Measurements from ENCODE around the gene CCDC102B. TPM values are rescaled to one million over a fixed set of nuclear protein-coding genes. Genes with fewer than 3 reads are reported as not detected.

CCDC102B gene
- total RNA-seq, 1 donor from 2014 or later = 0.54 TPM

DNA sequence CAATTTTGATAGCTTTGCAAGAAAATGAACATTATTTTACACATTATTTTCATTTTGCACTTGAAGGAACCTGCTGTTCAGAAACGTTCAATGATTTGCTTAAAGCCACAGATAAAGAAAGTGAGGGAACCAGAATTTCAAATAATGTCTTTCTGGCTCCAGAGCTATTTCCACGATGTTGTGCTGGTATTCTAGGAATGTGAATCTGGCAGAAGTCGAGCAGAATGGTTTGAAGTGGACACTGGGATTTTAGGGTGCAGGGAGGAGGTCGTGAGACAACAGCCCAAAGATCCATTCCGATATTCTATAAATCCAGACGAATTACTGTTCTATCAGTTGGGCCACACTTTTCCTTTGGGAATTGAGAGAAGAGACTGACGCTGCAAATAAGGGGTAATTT lies 2.2 kb downstream of the CCDC102B start:
- TF ChIP-seq, protein P1, sequence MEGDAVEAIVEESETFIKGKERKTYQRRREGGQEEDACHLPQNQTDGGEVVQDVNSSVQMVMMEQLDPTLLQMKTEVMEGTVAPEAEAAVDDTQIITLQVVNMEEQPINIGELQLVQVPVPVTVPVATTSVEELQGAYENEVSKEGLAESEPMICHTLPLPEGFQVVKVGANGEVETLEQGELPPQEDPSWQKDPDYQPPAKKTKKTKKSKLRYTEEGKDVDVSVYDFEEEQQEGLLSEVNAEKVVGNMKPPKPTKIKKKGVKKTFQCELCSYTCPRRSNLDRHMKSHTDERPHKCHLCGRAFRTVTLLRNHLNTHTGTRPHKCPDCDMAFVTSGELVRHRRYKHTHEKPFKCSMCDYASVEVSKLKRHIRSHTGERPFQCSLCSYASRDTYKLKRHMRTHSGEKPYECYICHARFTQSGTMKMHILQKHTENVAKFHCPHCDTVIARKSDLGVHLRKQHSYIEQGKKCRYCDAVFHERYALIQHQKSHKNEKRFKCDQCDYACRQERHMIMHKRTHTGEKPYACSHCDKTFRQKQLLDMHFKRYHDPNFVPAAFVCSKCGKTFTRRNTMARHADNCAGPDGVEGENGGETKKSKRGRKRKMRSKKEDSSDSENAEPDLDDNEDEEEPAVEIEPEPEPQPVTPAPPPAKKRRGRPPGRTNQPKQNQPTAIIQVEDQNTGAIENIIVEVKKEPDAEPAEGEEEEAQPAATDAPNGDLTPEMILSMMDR (IDR thresholded peaks at IDR 0.05; ENCODE audit: insufficient read depth, low read length, poor library complexity, severe bottlenecking) = no peak
- Histone ChIP-seq H3K4me3 (ENCODE audit: low read depth, low read length) (no peak overlapping the region), H3K27me3 (ENCODE audit: control insufficient read depth, insufficient read depth, low read length) (no peaks in the 10 kb centered on the region), H3K36me3 (ENCODE audit: control insufficient read depth, insufficient read depth, low read length) (no peaks in the 10 kb centered on the region)
- no peak for DNase-seq (ENCODE audit: low read depth)

DNA sequence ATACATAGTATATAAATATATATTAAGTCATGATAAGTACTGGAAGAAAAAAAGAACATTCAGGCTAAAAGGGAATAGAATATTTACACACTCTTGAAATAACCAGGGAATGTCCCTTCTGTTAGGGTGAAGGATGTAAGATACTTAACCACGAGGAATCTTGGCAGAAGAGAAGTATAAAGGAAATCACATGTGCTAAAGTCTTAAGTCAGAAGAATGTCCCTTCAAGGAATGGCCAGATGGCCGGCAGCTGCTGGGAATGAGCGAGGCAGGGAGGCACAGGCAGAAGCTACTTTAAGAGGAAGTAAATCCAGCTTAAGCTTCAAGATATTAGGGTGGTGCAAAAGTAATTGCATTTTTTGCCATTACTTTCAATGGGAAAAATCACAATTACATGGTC lies 5.5 kb downstream of the CCDC102B start:
- TF ChIP-seq, protein P1 (IDR thresholded peaks at IDR 0.05; ENCODE audit: insufficient read depth, low read length, poor library complexity, severe bottlenecking) = no peak
- DNase-seq (ENCODE audit: low read depth) = no peak
- H3K36me3 ChIP-seq (ENCODE audit: control insufficient read depth, insufficient read depth, low read length) = no peaks in the 10 kb centered on the region
- H3K27me3 ChIP-seq (ENCODE audit: control insufficient read depth, insufficient read depth, low read length) = no peaks in the 10 kb centered on the region
- H3K4me3 ChIP-seq (ENCODE audit: low read depth, low read length) = no peak overlapping the region

DNA sequence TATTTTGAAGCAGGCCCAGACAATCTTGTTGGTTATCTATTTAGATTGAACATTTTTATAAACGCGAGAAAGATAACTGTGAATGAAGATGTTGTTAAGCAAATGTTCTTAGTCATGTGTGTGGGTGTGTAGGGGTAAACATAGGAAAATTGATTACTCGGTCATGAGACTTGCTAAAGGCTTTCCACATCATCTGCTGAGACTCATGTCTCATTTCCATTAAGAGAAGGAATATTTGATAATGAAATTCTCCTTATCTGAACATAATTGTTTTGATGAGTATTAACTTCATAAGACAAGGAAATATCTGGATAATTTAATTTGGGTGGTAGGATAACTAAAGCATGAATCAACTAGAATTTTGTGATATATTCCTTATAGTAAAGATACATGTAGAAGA lies 19.7 kb downstream of the CCDC102B start:
- no peak for DNase-seq (ENCODE audit: low read depth)
- TF ChIP-seq, protein P1 (IDR thresholded peaks at IDR 0.05; ENCODE audit: insufficient read depth, low read length, poor library complexity, severe bottlenecking) = no peak
- Histone ChIP-seq H3K36me3 (ENCODE audit: control insufficient read depth, insufficient read depth, low read length) (no peaks in the 10 kb centered on the region), H3K4me3 (ENCODE audit: low read depth, low read length) (no peak overlapping the region), H3K27me3 (ENCODE audit: control insufficient read depth, insufficient read depth, low read length) (no peaks in the 10 kb centered on the region)

DNA sequence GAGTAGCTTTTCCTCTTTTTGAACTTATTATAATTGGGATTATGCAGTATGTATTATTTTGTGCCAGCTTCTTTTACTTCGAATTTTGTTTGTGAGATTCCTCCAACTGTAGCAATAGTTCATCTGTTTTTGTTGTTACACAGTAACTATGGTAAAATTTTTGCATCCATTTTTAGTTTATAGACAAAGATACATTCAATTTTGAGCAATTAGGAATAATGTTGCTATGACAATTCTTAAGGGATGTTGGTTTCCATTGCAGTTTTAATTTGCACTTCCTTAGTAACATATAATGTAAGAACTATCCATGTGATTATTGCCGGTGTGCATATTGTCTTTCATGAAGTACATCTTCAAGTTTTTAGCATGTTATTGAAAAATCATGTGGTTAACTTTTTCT lies 20.7 kb downstream of the CCDC102B start:
- Histone ChIP-seq H3K36me3 (ENCODE audit: control insufficient read depth, insufficient read depth, low read length) (no peaks in the 10 kb centered on the region), H3K27me3 (ENCODE audit: control insufficient read depth, insufficient read depth, low read length) (no peaks in the 10 kb centered on the region), H3K4me3 (ENCODE audit: low read depth, low read length) (no peak overlapping the region)
- TF ChIP-seq, protein P1 (IDR thresholded peaks at IDR 0.05; ENCODE audit: insufficient read depth, low read length, poor library complexity, severe bottlenecking) = no peak
- DNase-seq (ENCODE audit: low read depth) = no peak

DNA sequence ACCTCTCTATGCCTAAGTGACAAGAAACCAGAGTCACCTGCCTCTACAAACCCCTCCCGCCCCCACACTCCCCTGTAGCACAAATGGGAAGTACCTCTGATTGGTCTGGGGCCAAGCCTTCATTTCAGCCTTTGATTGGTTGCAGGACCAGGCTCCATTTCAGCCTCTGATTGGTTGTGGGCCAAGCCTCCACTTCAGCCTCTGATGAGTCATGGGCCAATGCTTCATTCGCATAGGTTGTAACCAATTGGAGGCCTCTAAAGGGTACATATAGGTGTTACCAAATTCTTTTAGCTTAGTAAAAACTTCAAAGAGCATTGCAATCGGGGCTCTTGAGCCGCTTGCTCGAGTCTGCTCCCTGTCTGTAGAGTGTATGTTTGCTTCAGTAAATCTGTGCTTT lies 25.0 kb downstream of the CCDC102B start:
- DNase-seq (ENCODE audit: low read depth) = no peak
- TF ChIP-seq, protein P1 (IDR thresholded peaks at IDR 0.05; ENCODE audit: insufficient read depth, low read length, poor library complexity, severe bottlenecking) = no peak
- no peaks in the 10 kb centered on the region for H3K27me3 ChIP-seq (ENCODE audit: control insufficient read depth, insufficient read depth, low read length)
- H3K36me3 ChIP-seq (ENCODE audit: control insufficient read depth, insufficient read depth, low read length) = no peaks in the 10 kb centered on the region
- H3K4me3 ChIP-seq (ENCODE audit: low read depth, low read length) = no peak overlapping the region

DNA sequence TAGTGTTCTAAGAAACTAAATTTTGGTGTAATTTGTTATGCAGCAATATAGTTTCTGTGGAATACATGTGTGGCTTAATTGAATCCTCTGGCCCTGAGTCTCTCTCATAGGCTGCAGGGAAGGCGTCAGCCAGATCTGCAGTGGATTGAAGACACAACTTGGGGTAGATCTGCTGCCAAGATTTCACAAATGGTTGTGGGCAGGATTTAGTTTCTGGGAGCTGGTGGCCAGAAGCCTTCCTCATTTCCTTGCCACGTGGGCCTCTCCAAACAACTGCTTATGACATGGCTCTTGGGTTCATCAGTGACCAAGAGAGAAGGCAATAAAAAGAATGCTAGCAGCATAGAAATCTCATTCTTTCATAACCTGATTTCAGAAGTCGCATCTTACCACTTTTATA lies 28.2 kb downstream of the CCDC102B start:
- H3K4me3 ChIP-seq (ENCODE audit: low read depth, low read length) = no peak overlapping the region
- H3K27me3 ChIP-seq (ENCODE audit: control insufficient read depth, insufficient read depth, low read length) = no peaks in the 10 kb centered on the region
- no peaks in the 10 kb centered on the region for H3K36me3 ChIP-seq (ENCODE audit: control insufficient read depth, insufficient read depth, low read length)
- TF ChIP-seq, protein P1 (IDR thresholded peaks at IDR 0.05; ENCODE audit: insufficient read depth, low read length, poor library complexity, severe bottlenecking) = no peak
- no peak for DNase-seq (ENCODE audit: low read depth)
